ENCODE measurements around the gene POLRMT. TPM values are rescaled to one million over a fixed set of nuclear protein-coding genes. Genes with fewer than 3 reads are reported as not detected.

Gene POLRMT
- total RNA-seq, 1 donor from 2014 or later, result 14.1 TPM

GRCh38 chr19:579842-580155 lies 53.5 kb downstream of the POLRMT start:
- no peak for DNase-seq (ENCODE audit: low spot score)
- Mint-ChIP-seq H3K27ac (no peak overlapping the region), H3K36me3 (peaks cover 2% of the 10 kb centered on the region), H3K9me3 (peaks cover 2% of the 10 kb centered on the region), H3K4me1 (peaks cover 16% of the 10 kb centered on the region), H3K27me3 (ENCODE audit: insufficient read depth, low read depth) (peaks cover 4% of the 10 kb centered on the region), H3K4me3 (no peak overlapping the region)
- Histone ChIP-seq H3K4me3 (no peak overlapping the region), H4K20me1 (ENCODE audit: low read depth) (peaks cover 97% of the 10 kb centered on the region), H3K36me3 (no peaks in the 10 kb centered on the region), H3K9me3 (ENCODE audit: low read depth) (no peaks in the 10 kb centered on the region), H2AFZ (replicated peaks) (no peak overlapping the region), H3K27me3 (no peaks in the 10 kb centered on the region), H3K79me2 (ENCODE audit: low read depth) (peaks cover 59% of the 10 kb centered on the region), H3K4me1 (peaks cover 9% of the 10 kb centered on the region), H3K27ac (no peak overlapping the region), H3F3A (ENCODE audit: low read depth) (peaks cover 28% of the 10 kb centered on the region), H3K4me2 (no peak overlapping the region), H3K9ac (no peak overlapping the region)
- no peak for TF ChIP-seq CTCF (IDR thresholded peaks at IDR 0.05)
- TF ChIP-seq EZH2phosphoT487 (IDR thresholded peaks at IDR 0.05), result no peak
- TF ChIP-seq EZH2 (IDR thresholded peaks at IDR 0.05), result no peak

- Histone ChIP-seq H4K20me1 (ENCODE audit: low read depth) (peaks cover 97% of the 10 kb centered on the region), H3K4me2 (no peak overlapping the region), H3K9me3 (ENCODE audit: low read depth) (no peaks in the 10 kb centered on the region), H3K27me3 (no peaks in the 10 kb centered on the region), H3K9ac (no peak overlapping the region), H3K36me3 (no peaks in the 10 kb centered on the region), H2AFZ (replicated peaks) (no peak overlapping the region), H3K4me1 (peaks cover 14% of the 10 kb centered on the region), H3K79me2 (ENCODE audit: low read depth) (peaks cover 64% of the 10 kb centered on the region), H3K27ac (no peak overlapping the region), H3F3A (ENCODE audit: low read depth) (peaks cover 33% of the 10 kb centered on the region), H3K4me3 (no peak overlapping the region)
- H3K4me3 Mint-ChIP-seq, result no peak overlapping the region
- TF ChIP-seq EZH2 (IDR thresholded peaks at IDR 0.05) (no peak), EZH2phosphoT487 (IDR thresholded peaks at IDR 0.05) (no peak), CTCF (IDR thresholded peaks at IDR 0.05) (no peak)
- peaks cover 7% of the 10 kb centered on the region for H3K27me3 Mint-ChIP-seq (ENCODE audit: insufficient read depth, low read depth)
- peaks cover 2% of the 10 kb centered on the region for H3K36me3 Mint-ChIP-seq
- H3K9me3 Mint-ChIP-seq, result peaks cover 2% of the 10 kb centered on the region
- H3K27ac Mint-ChIP-seq, result no peak overlapping the region
- H3K4me1 Mint-ChIP-seq, result peaks cover 22% of the 10 kb centered on the region
- DNase-seq (ENCODE audit: low spot score), result no peak
Measured at GRCh38 chr19:579111-579841, 54.1 kb downstream of the POLRMT start.

GRCh38 chr19:577439-578392 lies 55.6 kb downstream of the POLRMT start:
- H3F3A ChIP-seq (ENCODE audit: low read depth), result peaks cover 32% of the 10 kb centered on the region
- no peaks in the 10 kb centered on the region for H3K36me3 ChIP-seq
- Mint-ChIP-seq H3K9me3 (no peaks in the 10 kb centered on the region), H3K4me3 (no peak overlapping the region), H3K27ac (no peak overlapping the region), H3K4me1 (peaks cover 23% of the 10 kb centered on the region), H3K27me3 (ENCODE audit: insufficient read depth, low read depth) (peaks cover 5% of the 10 kb centered on the region), H3K36me3 (peaks cover 2% of the 10 kb centered on the region)
- H3K4me3 ChIP-seq, result no peak overlapping the region
- no peak for DNase-seq (ENCODE audit: low spot score)
- H4K20me1 ChIP-seq (ENCODE audit: low read depth), result peaks cover 97% of the 10 kb centered on the region
- peaks cover 79% of the 10 kb centered on the region for H3K79me2 ChIP-seq (ENCODE audit: low read depth)
- H3K9me3 ChIP-seq (ENCODE audit: low read depth), result no peaks in the 10 kb centered on the region
- no peak overlapping the region for H2AFZ ChIP-seq (replicated peaks)
- no peak overlapping the region for H3K9ac ChIP-seq
- TF ChIP-seq EZH2 (IDR thresholded peaks at IDR 0.05), result no peak
- no peak for TF ChIP-seq CTCF (IDR thresholded peaks at IDR 0.05)
- no peak for TF ChIP-seq EZH2phosphoT487 (IDR thresholded peaks at IDR 0.05)
- H3K27ac ChIP-seq, result peak overlapping the region; percentile 1
- H3K4me1 ChIP-seq, result peaks cover 20% of the 10 kb centered on the region
- no peaks in the 10 kb centered on the region for H3K27me3 ChIP-seq
- H3K4me2 ChIP-seq, result no peak overlapping the region

Measured in neural progenitor cell (in vitro differentiated cells).